ENCODE measurements around the gene HNRNPL. TPM values are rescaled to one million over a fixed set of nuclear protein-coding genes. Genes with fewer than 3 reads are reported as not detected.

HNRNPL gene
- polyA plus RNA-seq, 1 experiment: 342 TPM

GRCh38 chr19:38806371-38806770, 43.4 kb downstream of the HNRNPL start:
- TF ChIP-seq CTCF (IDR thresholded peaks at IDR 0.05; ENCODE audit: insufficient read depth, low read depth, low read length): no peak
- Histone ChIP-seq H3K27me3 (ENCODE audit: control insufficient read depth, insufficient read depth, low read length) (no peaks in the 10 kb centered on the region), H3K4me3 (ENCODE audit: low read depth, low read length) (no peak overlapping the region), H3K36me3 (ENCODE audit: control insufficient read depth, insufficient read depth, low read length) (no peaks in the 10 kb centered on the region)
- CTCF ChIA-PET: no interaction called here
- POLR2A ChIA-PET: no interaction called here
- DNase-seq (ENCODE audit: low read depth): no peak

- Histone ChIP-seq H3K27me3 (ENCODE audit: control insufficient read depth, insufficient read depth, low read length) (no peaks in the 10 kb centered on the region), H3K4me3 (ENCODE audit: low read depth, low read length) (no peak overlapping the region), H3K36me3 (ENCODE audit: control insufficient read depth, insufficient read depth, low read length) (no peaks in the 10 kb centered on the region)
- ChIA-PET POLR2A (no interaction called here), CTCF (no interaction called here)
- no peak for DNase-seq (ENCODE audit: low read depth)
- no peak for TF ChIP-seq CTCF (IDR thresholded peaks at IDR 0.05; ENCODE audit: insufficient read depth, low read depth, low read length)
Observed at GRCh38 chr19:38805180-38805579, 44.6 kb downstream of the HNRNPL start.

- Histone ChIP-seq H3K36me3 (ENCODE audit: control insufficient read depth, insufficient read depth, low read length) (no peaks in the 10 kb centered on the region), H3K4me3 (ENCODE audit: low read depth, low read length) (no peak overlapping the region), H3K27me3 (ENCODE audit: control insufficient read depth, insufficient read depth, low read length) (no peaks in the 10 kb centered on the region)
- TF ChIP-seq CTCF (IDR thresholded peaks at IDR 0.05; ENCODE audit: insufficient read depth, low read depth, low read length): no peak
- ChIA-PET POLR2A (no interaction called here), CTCF (no interaction called here)
- no peak for DNase-seq (ENCODE audit: low read depth)
Observed at GRCh38 chr19:38803543-38803942, 46.2 kb downstream of the HNRNPL start.

- CTCF ChIA-PET: interaction anchor here (2.5 kb wide), 1 partner anchor 86 kb away, joined by 8 read pairs; no protein-coding TSS in a partner anchor
- H3K36me3 ChIP-seq (ENCODE audit: control insufficient read depth, insufficient read depth, low read length): no peaks in the 10 kb centered on the region
- H3K4me3 ChIP-seq (ENCODE audit: low read depth, low read length): no peak overlapping the region
- H3K27me3 ChIP-seq (ENCODE audit: control insufficient read depth, insufficient read depth, low read length): no peaks in the 10 kb centered on the region
- POLR2A ChIA-PET: no interaction called here
- no peak for TF ChIP-seq CTCF (IDR thresholded peaks at IDR 0.05; ENCODE audit: insufficient read depth, low read depth, low read length)
- DNase-seq (ENCODE audit: low read depth): no peak
Observed at GRCh38 chr19:38801359-38802095, 48.3 kb downstream of the HNRNPL start.

- CTCF ChIA-PET: interaction anchor here (1.8 to 2.5 kb wide), 2 partner anchors 26 to 87 kb away, joined by 4 to 8 read pairs; no protein-coding TSS in a partner anchor
- no peaks in the 10 kb centered on the region for H3K36me3 ChIP-seq (ENCODE audit: control insufficient read depth, insufficient read depth, low read length)
- no peak for DNase-seq (ENCODE audit: low read depth)
- TF ChIP-seq CTCF (IDR thresholded peaks at IDR 0.05; ENCODE audit: insufficient read depth, low read depth, low read length): no peak
- POLR2A ChIA-PET: no interaction called here
- H3K27me3 ChIP-seq (ENCODE audit: control insufficient read depth, insufficient read depth, low read length): no peaks in the 10 kb centered on the region
- no peak overlapping the region for H3K4me3 ChIP-seq (ENCODE audit: low read depth, low read length)
Observed at GRCh38 chr19:38800577-38801347, 49.0 kb downstream of the HNRNPL start.
